IPS-20b (cell line): ENCODE results near the gene CASKIN2.
A peak's percentile ranks its signal among the peaks of the same experiment; 100 is the strongest.

Experiments used
- H3K27ac ChIP-seq: one replicate; pipeline ENCODE4 v1.5.1; 2013; ENCODE audit warnings: low read length
- H3K27me3 ChIP-seq: 2 replicates; pipeline ENCODE4 v1.6.1; 2013; ENCODE audit warnings: mild to moderate bottlenecking, low read length, inconsistent platforms; ENCODE audit not compliant: insufficient read depth
- H3K36me3 ChIP-seq: 2 replicates; pipeline ENCODE4 v1.6.1; 2013; ENCODE audit warnings: low read depth, mild to moderate bottlenecking, inconsistent platforms, low read length, moderate library complexity; ENCODE audit not compliant: insufficient read depth
- H3K4me1 ChIP-seq: 2 replicates; pipeline ENCODE4 v1.6.1; 2013; ENCODE audit warnings: mild to moderate bottlenecking, control low read depth, inconsistent platforms, low read length, moderate library complexity; ENCODE audit not compliant: insufficient read depth
- H3K4me3 ChIP-seq: 2 replicates; pipeline ENCODE4 v1.5.1; 2013; ENCODE audit warnings: mild to moderate bottlenecking, low read length, inconsistent platforms
- H3K9ac ChIP-seq: 2 replicates; pipeline ENCODE4 v1.6.1; 2013; ENCODE audit warnings: low read depth, mild to moderate bottlenecking, inconsistent platforms, low read length, moderate library complexity
- H3K9me3 ChIP-seq: 2 replicates; pipeline ENCODE4 v1.6.1; 2013; ENCODE audit warnings: mild to moderate bottlenecking, low read depth, low read length, inconsistent platforms; ENCODE audit not compliant: insufficient read depth

Gene CASKIN2

GRCh38 chr17:75515496-75516254, at the start of gene CASKIN2:
Gene CASKIN2 (minus strand): TSS chr17:75515537. CDS start chr17:75513804, 1,733 bp downstream.
- Histone ChIP-seq H3K4me3 (peak within 1 kb of the TSS; percentile 91), H3K36me3 (peaks cover 29% of the 10 kb centered on the region; the same call in 1 of the 2 replicates), H3K9ac (peak within 1 kb of the TSS; percentile 84), H3K27me3 (no peaks in the 10 kb centered on the region), H3K27ac (peak within 1 kb of the TSS; percentile 71), H3K9me3 (no peaks in the 10 kb centered on the region), H3K4me1 (no peaks in the 10 kb centered on the region)

GRCh38 chr17:75565066-75565465, 49.7 kb upstream of the CASKIN2 start:
- Histone ChIP-seq H3K4me1 (no peaks in the 10 kb centered on the region), H3K27me3 (no peaks in the 10 kb centered on the region), H3K4me3 (no peak overlapping the region), H3K36me3 (peaks cover 16% of the 10 kb centered on the region), H3K9me3 (no peaks in the 10 kb centered on the region), H3K27ac (no peak overlapping the region), H3K9ac (no peak overlapping the region)

- H3K4me1 ChIP-seq, result no peaks in the 10 kb centered on the region
- no peaks in the 10 kb centered on the region for H3K27me3 ChIP-seq
- no peak overlapping the region for H3K27ac ChIP-seq
- H3K9me3 ChIP-seq, result no peaks in the 10 kb centered on the region
- no peak overlapping the region for H3K9ac ChIP-seq
- peaks cover 16% of the 10 kb centered on the region for H3K36me3 ChIP-seq
- no peak overlapping the region for H3K4me3 ChIP-seq
These were observed 48.9 kb upstream of the CASKIN2 start for GRCh38 chr17:75564195-75564594.

- H3K36me3 ChIP-seq, result peaks cover 16% of the 10 kb centered on the region
- no peak overlapping the region for H3K27ac ChIP-seq
- H3K9ac ChIP-seq, result no peak overlapping the region
- H3K4me1 ChIP-seq, result no peaks in the 10 kb centered on the region
- H3K9me3 ChIP-seq, result no peaks in the 10 kb centered on the region
- H3K27me3 ChIP-seq, result no peaks in the 10 kb centered on the region
- H3K4me3 ChIP-seq, result no peak overlapping the region
These were observed 47.9 kb upstream of the CASKIN2 start for GRCh38 chr17:75563063-75563758.

- peaks cover 16% of the 10 kb centered on the region for H3K36me3 ChIP-seq
- no peaks in the 10 kb centered on the region for H3K4me1 ChIP-seq
- no peaks in the 10 kb centered on the region for H3K9me3 ChIP-seq
- no peak overlapping the region for H3K4me3 ChIP-seq
- no peak overlapping the region for H3K9ac ChIP-seq
- no peaks in the 10 kb centered on the region for H3K27me3 ChIP-seq
- no peak overlapping the region for H3K27ac ChIP-seq
These were observed 46.7 kb upstream of the CASKIN2 start for GRCh38 chr17:75561927-75562603.

GRCh38 chr17:75559958-75560533, 44.7 kb upstream of the CASKIN2 start:
- Histone ChIP-seq H3K36me3 (peaks cover 16% of the 10 kb centered on the region), H3K4me1 (no peaks in the 10 kb centered on the region), H3K9ac (no peak overlapping the region), H3K27ac (no peak overlapping the region), H3K9me3 (no peaks in the 10 kb centered on the region), H3K27me3 (no peaks in the 10 kb centered on the region), H3K4me3 (no peak overlapping the region)

- no peaks in the 10 kb centered on the region for H3K9me3 ChIP-seq
- no peaks in the 10 kb centered on the region for H3K4me1 ChIP-seq
- H3K36me3 ChIP-seq, result peaks cover 11% of the 10 kb centered on the region
- H3K27me3 ChIP-seq, result no peaks in the 10 kb centered on the region
- no peak overlapping the region for H3K4me3 ChIP-seq
- H3K9ac ChIP-seq, result no peak overlapping the region
- no peak overlapping the region for H3K27ac ChIP-seq
These were observed 43.6 kb upstream of the CASKIN2 start for GRCh38 chr17:75558666-75559530.

- no peak overlapping the region for H3K9ac ChIP-seq
- H3K36me3 ChIP-seq, result 0 out of 2 replicates have a peak, but pooled peaks cover 3% of the 10 kb centered on the region
- H3K4me1 ChIP-seq, result no peaks in the 10 kb centered on the region
- no peaks in the 10 kb centered on the region for H3K9me3 ChIP-seq
- no peak overlapping the region for H3K4me3 ChIP-seq
- H3K27me3 ChIP-seq, result no peaks in the 10 kb centered on the region
- no peak overlapping the region for H3K27ac ChIP-seq
These were observed 42.7 kb upstream of the CASKIN2 start for GRCh38 chr17:75557852-75558665.

- H3K27ac ChIP-seq, result no peak overlapping the region
- no peaks in the 10 kb centered on the region for H3K27me3 ChIP-seq
- no peaks in the 10 kb centered on the region; the same call in 1 of the 2 replicates for H3K4me1 ChIP-seq
- no peaks in the 10 kb centered on the region for H3K36me3 ChIP-seq
- no peak overlapping the region for H3K4me3 ChIP-seq
- no peak overlapping the region for H3K9ac ChIP-seq
- no peaks in the 10 kb centered on the region for H3K9me3 ChIP-seq
These were observed 41.9 kb upstream of the CASKIN2 start for GRCh38 chr17:75557075-75557851.

GRCh38 chr17:75555679-75556153, 40.4 kb upstream of the CASKIN2 start:
- no peak overlapping the region for H3K9ac ChIP-seq
- H3K4me3 ChIP-seq, result no peak overlapping the region
- no peaks in the 10 kb centered on the region for H3K36me3 ChIP-seq
- H3K27ac ChIP-seq, result no peak overlapping the region
- H3K9me3 ChIP-seq, result no peaks in the 10 kb centered on the region
- H3K4me1 ChIP-seq, result no peaks in the 10 kb centered on the region; the same call in 1 of the 2 replicates
- H3K27me3 ChIP-seq, result no peaks in the 10 kb centered on the region
